K562 (cell line): Measurements from ENCODE around the gene RPN1. TPM values are rescaled to one million over a fixed set of nuclear protein-coding genes. Genes with fewer than 3 reads are reported as not detected.

Experiments
- ARNT ChIP-seq, 2 experiments: fragments of 450-650 bp; IDR thresholded peaks; 2 replicates each; pipeline ENCODE4 v1.6.1; 2016; ENCODE audit warnings: mild to moderate bottlenecking in 1 of 2
- BHLHE40 ChIP-seq: IDR thresholded peaks from 2 replicates; pipeline ENCODE4 v1.6.1; 2011; ENCODE audit warnings: low read length, improper control_type of control experiment
- DPF2 ChIP-seq: fragments of 450-650 bp; IDR thresholded peaks from 2 replicates; pipeline ENCODE4 v1.6.1; 2016
- EGR1 ChIP-seq: fragments of 450-650 bp; conservative IDR thresholded peaks from 2 replicates; pipeline ENCODE4 v1.6.1; 2017; ENCODE audit warnings: mild to moderate bottlenecking
- HMGN3 ChIP-seq: IDR thresholded peaks from 2 replicates; pipeline ENCODE4 v1.6.1; 2011; ENCODE audit warnings: borderline replicate concordance, low read depth, mild to moderate bottlenecking, mixed read lengths, low read length; ENCODE audit not compliant: insufficient read length; ENCODE audit errors: extremely low read depth
- HNRNPL ChIP-seq: fragments of 200-400 bp; formaldehyde crosslinking; IDR thresholded peaks from 2 replicates; pipeline ENCODE4 v1.6.1; 2017; ENCODE audit warnings: low read depth, mild to moderate bottlenecking, low read length
- PTRF ChIP-seq: fragments of 450-650 bp; IDR thresholded peaks from 2 replicates; pipeline ENCODE4 v1.6.1; 2016; ENCODE audit warnings: mild to moderate bottlenecking, missing genetic modification characterization, missing compliant biosample characterization
- SRSF1 ChIP-seq: fragments of 200-400 bp; formaldehyde crosslinking; IDR thresholded peaks from 2 replicates; pipeline ENCODE4 v1.6.1; 2017; ENCODE audit warnings: mild to moderate bottlenecking, low read depth, low read length, moderate library complexity
- STAT5A ChIP-seq: IDR thresholded peaks from 2 replicates; pipeline ENCODE4 v1.6.1; 2012; ENCODE audit warnings: low read length, inconsistent platforms, borderline replicate concordance
- ZNF699 ChIP-seq: fragments of 250-450 bp; sonication (Bioruptor Pico); IDR thresholded peaks from 2 replicates; pipeline ENCODE4 v1.8.0; 2021; ENCODE audit warnings: mild to moderate bottlenecking, moderate library complexity; ENCODE audit not compliant: insufficient replicate concordance
- polyA plus RNA-seq, 8 experiments: library from polyadenylated mRNA; depleted of rRNA in 4 of 8; stranded (reverse) in 5 of 8; unstranded in 3 of 8; fragments of >200 nt; fragmentation: Nextera tagmentation in 2 of 8; fragmentation: Illumina TruSeq in 1 of 8; extraction: Ambion mirVana in 2 of 8; extraction: Trizol in 1 of 8; gene quantifications; 2 replicates each; pipeline versions ENCODE4 v1.2.1 to v1.2.3, GENCODE V29; 2011 to 2014; ENCODE audit warnings: inconsistent platforms in 1 of 8, missing spikeins in 1 of 8
- total RNA-seq, 7 experiments: library from RNA; depleted of rRNA in 6 of 7; stranded (reverse); fragments of >200 nt in 6 of 7; fragmentation: Illumina TruSeq in 2 of 7; extraction: Trizol in 2 of 7; gene quantifications; 2 replicates each; pipeline versions ENCODE4 v1.2.1 to v1.2.3, GENCODE V29; 2011 to 2021; ENCODE audit warnings: low replicate concordance in 1 of 7
- TF ChIP-seq, protein P1 (sequence below), 3 experiments: fragments of 200-800 bp in 1 of 3; fragments of 250-450 bp in 1 of 3; fragments of 450-650 bp in 1 of 3; sonication (Bioruptor Pico) in 1 of 3; sonication (Bioruptor generic) in 1 of 3; formaldehyde crosslinking in 1 of 3; IDR thresholded peaks; 2 replicates each; pipeline versions ENCODE4 v1.6.1 to v1.8.0; 2016 to 2022; ENCODE audit warnings: mild to moderate bottlenecking in 2 of 3, missing genetic modification characterization in 2 of 3, missing compliant biosample characterization in 1 of 3, moderate library complexity in 1 of 3
- TF ChIP-seq, protein P2 (sequence below): fragments of 250-450 bp; sonication (Bioruptor Pico); IDR thresholded peaks from 2 replicates; pipeline ENCODE4 v1.5.0; 2021
- TF ChIP-seq, protein P3 (sequence below): fragments of 450-650 bp; formaldehyde crosslinking; IDR thresholded peaks from 2 replicates; pipeline ENCODE4 v1.4.0; 2020; ENCODE audit warnings: mild to moderate bottlenecking

Gene RPN1
- total and polyA plus RNA-seq, 9 of the 15 experiments (the other 6 are each of a cell fraction or from before 2014, with no cell fraction given), result 39.5 to 300 (median 148) TPM

DNA sequence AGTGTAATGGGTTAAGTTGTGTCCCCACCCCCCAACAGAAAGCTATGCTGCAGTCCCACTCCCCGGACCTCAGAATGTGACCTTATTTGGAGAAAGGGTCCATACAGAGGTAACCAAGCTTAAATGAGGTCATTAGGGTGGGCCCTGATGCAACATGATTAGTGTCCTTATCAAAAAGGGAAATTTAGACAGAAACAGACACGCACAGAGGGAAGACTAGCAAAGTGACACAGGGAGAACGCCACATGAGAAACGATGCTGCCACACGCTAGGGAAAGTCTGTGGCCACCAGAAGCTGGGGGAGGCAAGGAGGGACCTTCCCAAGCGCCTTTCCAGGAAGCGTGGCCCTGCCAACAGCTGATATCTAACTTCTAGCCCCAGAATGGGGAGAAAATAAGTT lies 65.4 kb downstream of the RPN1 start (continued):
- TF ChIP-seq, protein P1, sequence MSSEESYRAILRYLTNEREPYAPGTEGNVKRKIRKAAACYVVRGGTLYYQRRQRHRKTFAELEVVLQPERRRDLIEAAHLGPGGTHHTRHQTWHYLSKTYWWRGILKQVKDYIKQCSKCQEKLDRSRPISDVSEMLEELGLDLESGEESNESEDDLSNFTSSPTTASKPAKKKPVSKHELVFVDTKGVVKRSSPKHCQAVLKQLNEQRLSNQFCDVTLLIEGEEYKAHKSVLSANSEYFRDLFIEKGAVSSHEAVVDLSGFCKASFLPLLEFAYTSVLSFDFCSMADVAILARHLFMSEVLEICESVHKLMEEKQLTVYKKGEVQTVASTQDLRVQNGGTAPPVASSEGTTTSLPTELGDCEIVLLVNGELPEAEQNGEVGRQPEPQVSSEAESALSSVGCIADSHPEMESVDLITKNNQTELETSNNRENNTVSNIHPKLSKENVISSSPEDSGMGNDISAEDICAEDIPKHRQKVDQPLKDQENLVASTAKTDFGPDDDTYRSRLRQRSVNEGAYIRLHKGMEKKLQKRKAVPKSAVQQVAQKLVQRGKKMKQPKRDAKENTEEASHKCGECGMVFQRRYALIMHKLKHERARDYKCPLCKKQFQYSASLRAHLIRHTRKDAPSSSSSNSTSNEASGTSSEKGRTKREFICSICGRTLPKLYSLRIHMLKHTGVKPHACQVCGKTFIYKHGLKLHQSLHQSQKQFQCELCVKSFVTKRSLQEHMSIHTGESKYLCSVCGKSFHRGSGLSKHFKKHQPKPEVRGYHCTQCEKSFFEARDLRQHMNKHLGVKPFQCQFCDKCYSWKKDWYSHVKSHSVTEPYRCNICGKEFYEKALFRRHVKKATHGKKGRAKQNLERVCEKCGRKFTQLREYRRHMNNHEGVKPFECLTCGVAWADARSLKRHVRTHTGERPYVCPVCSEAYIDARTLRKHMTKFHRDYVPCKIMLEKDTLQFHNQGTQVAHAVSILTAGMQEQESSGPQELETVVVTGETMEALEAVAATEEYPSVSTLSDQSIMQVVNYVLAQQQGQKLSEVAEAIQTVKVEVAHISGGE (CRISPR knock-in tag; IDR thresholded peaks at IDR 0.05), result peak in 1 of 3 experiments; percentile 92; a peak in 2 of 6 replicates
- TF ChIP-seq PTRF (tag), result no peak
- no peak for TF ChIP-seq HNRNPL
- TF ChIP-seq ZNF699, result no peak
- TF ChIP-seq HMGN3, result no peak
- no peak for TF ChIP-seq BHLHE40
- peak; percentile 40; the same call in 1 of the 2 replicates for TF ChIP-seq STAT5A
- TF ChIP-seq, protein P2, sequence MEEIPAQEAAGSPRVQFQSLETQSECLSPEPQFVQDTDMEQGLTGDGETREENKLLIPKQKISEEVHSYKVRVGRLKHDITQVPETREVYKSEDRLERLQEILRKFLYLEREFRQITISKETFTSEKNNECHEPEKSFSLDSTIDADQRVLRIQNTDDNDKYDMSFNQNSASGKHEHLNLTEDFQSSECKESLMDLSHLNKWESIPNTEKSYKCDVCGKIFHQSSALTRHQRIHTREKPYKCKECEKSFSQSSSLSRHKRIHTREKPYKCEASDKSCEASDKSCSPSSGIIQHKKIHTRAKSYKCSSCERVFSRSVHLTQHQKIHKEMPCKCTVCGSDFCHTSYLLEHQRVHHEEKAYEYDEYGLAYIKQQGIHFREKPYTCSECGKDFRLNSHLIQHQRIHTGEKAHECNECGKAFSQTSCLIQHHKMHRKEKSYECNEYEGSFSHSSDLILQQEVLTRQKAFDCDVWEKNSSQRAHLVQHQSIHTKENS (CRISPR knock-in tag), result no peak
- TF ChIP-seq DPF2, result peak; percentile 36; the same call in 1 of the 2 replicates
- TF ChIP-seq SRSF1, result no peak
- no peak for TF ChIP-seq EGR1
- TF ChIP-seq, protein P3, sequence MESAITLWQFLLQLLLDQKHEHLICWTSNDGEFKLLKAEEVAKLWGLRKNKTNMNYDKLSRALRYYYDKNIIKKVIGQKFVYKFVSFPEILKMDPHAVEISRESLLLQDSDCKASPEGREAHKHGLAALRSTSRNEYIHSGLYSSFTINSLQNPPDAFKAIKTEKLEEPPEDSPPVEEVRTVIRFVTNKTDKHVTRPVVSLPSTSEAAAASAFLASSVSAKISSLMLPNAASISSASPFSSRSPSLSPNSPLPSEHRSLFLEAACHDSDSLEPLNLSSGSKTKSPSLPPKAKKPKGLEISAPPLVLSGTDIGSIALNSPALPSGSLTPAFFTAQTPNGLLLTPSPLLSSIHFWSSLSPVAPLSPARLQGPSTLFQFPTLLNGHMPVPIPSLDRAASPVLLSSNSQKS, result no peak
- peak in 1 of 2 experiments; percentile 33; a peak in 1 of 4 replicates for TF ChIP-seq ARNT (IDR thresholded peaks at IDR 0.05)
